ENCODE results near the gene PJA1.

PJA1 gene

DNA sequence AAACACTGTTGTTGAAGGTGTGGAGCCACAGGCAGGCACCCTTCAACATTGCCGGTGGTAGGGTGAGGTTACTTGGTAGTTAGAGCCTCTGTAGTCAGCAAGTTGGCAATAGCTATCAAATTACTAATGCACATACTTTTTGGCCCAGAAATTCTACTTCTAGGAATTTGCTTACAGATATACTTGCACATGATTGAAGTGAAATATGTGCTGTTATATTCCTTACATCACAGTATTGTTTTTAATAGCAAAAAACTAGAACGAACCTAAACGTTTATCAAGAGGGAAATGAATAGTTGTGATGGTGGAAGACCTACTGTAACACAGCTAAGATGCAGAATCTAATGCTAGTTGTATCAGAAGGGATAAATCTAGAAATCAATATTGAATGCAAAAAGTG, 7.7 kb upstream of the PJA1 start:
- DNase-seq (ENCODE audit: low read depth in 2 of 2) = no peak

DNA sequence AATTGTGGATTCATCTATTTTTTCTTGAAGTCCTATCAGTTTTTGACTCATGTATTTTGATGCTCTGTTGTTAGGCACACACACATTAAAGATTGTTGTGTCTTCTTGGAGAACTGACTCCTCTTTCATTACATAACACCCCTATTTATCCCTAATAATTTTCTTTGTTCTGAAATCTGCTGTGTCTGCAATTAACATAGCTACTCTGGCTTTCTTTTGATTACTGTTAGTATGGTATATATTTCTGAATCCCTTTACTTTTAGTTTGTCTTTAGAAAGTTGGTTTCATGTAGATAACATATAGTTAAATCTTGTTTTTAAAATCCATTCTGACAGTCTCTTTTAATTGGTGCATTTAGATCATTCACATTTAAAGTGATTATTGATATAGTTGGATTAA, 5.1 kb upstream of the PJA1 start:
- DNase-seq (ENCODE audit: low read depth in 2 of 2) = no peak

GRCh38 chrX:69163936-69164741, 1.1 kb downstream of the PJA1 start:
- DNase-seq (ENCODE audit: low read depth in 2 of 2) = peak; percentile 34 to 46

GRCh38 chrX:69162361-69162865, 2.8 kb downstream of the PJA1 start:
- no peak for DNase-seq (ENCODE audit: low read depth in 2 of 2)

DNA sequence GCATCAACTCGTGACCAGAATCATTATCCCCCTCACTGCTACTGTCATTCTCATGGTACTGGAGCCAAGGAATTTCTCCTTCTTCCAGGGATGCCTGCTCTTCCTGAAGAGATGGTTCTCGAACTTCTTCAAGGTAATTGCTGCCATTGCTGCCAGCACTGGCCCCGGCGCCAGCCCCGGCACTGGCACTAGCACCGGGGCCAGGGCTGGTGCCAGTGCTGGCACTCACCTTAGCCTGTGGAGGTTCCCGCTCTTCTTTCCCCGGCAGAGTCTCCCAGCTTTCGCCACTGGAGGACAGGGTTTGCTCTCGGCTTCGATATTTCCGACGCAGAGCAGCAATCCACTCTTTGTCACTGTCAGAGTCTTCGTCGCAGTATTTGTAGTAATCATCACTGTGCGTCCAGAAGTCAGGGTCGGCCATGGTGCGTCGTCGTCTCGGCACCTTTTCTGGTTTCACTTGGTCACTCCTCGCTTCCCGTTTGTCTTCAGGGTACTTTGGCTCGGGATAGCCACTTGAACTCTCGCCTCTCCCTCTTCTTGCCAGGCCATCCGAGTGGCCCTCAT, 3.4 kb downstream of the PJA1 start:
- no peak for DNase-seq (ENCODE audit: low read depth in 2 of 2)

DNA sequence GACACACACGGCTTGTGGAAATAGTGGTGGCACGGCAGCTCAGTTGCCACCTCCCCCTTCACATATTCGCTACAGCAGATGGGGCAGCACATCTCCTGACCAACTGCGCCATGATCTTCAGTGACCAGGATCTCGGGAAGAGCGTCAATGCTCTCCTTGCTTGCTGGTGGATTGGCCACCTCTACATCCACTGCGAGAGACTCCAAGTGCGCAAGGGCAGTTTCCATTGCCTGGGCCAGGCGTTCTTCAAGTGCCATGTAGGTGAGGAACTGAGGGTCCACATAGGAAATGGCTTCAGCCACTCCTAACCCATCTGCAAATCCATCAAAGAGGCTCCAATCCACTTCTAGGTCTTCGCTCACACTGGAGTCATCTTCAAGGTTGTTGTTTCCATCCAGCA, 3.9 kb downstream of the PJA1 start:
- DNase-seq (ENCODE audit: low read depth in 2 of 2) = no peak

GRCh38 chrX:69158166-69158980, 6.9 kb downstream of the PJA1 start:
- DNase-seq (ENCODE audit: low read depth in 2 of 2) = peak in 1 of 2 donors; percentile 8

DNA sequence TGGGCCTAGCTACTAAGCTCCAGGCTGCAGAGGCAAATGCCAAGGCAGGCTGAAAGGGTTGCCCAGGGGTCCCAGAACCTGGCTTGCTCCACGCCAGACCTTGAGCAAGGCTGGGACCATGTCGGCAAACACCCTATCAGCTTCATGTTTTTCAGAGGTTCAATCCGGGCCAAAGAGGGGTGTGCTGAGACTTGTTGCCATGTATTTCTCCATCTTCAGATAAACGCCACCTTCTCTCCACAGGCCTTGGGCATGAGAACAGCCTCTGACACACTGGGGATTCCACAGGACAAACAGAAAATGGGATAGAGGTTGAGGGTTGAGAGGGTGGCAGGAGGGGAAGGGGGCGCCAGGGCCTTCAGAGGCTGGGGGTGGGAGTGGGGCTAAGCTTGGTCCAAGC, 8.6 kb downstream of the PJA1 start:
- DNase-seq (ENCODE audit: low read depth in 2 of 2) = no peak

DNA sequence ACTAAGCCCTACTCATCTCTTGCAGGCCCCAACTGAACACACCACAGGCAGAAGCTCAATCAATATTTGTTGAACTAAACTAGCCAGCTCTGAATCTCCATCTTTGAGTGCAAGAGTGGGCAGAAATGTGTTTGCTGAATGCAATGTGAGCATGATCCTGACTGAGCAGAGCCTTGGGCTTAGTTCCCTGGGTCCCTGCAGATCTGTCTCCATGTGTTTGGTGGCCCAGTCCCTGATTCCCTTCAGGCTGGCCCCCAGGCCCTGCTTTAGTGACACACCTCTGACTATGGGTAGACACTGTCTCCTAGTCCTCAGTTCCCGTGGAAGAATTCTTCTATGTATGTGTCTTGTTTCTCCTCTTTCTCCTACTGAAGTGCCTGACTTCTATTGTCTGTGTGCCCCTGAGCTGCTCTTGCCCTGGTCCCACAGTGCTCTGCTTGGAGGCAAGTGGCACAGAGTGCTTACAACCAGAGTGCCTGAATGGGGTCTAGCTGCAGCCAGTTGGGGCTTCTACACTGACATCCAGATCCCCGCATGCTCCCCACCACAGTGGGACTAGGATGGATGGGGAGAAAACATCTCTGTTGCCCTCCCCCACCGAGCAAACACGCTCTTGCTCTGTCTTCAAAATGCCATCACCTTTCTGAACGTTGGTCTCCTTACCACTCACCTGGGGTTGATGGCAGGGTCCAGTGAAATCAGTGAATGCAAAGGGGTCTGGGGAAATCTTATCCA, 9.3 kb downstream of the PJA1 start:
- DNase-seq (ENCODE audit: low read depth in 2 of 2) = no peak

- no peak for DNase-seq (ENCODE audit: low read depth in 2 of 2)
Observed at GRCh38 chrX:69154051-69154450, 11.2 kb downstream of the PJA1 start.

DNA sequence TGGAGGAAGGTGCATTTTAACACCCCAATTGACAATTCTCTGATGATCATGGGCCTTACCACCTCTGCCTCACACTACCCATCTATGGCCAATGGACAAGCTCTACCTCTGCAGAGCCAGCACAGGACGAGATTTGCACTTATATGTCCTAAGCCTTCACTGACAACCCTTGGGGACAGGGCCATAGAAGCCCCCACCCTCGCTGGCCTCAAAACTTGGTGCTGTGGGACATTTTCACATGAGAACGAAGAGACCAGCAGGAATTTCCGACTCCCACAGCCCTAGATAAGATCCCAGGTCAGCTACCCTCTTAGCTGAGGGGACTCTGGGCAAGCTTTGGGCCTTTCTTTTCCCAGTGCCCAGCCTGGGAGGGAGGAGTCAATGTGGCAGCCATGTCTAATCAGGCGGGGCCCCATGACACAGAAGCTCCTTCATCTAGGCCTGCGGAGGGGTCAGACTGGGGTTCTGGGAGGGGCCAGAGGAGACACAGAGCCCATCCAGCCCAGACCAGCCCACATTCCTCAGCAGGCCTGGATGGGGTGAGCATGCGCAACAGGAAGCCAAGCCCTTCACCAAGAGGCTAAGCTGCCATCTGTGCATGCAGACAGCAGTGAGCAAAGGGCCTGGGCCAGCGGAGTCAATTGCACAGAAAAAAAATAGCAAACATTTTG, 12.1 kb downstream of the PJA1 start:
- no peak for DNase-seq (ENCODE audit: low read depth in 2 of 2)

GRCh38 chrX:69152417-69152841, 12.8 kb downstream of the PJA1 start:
- no peak for DNase-seq (ENCODE audit: low read depth in 2 of 2)

GRCh38 chrX:69151866-69152284, 13.4 kb downstream of the PJA1 start:
- no peak for DNase-seq (ENCODE audit: low read depth in 2 of 2)

- DNase-seq (ENCODE audit: low read depth in 2 of 2) = no peak
Observed at GRCh38 chrX:69150281-69150960, 14.8 kb downstream of the PJA1 start.

DNA sequence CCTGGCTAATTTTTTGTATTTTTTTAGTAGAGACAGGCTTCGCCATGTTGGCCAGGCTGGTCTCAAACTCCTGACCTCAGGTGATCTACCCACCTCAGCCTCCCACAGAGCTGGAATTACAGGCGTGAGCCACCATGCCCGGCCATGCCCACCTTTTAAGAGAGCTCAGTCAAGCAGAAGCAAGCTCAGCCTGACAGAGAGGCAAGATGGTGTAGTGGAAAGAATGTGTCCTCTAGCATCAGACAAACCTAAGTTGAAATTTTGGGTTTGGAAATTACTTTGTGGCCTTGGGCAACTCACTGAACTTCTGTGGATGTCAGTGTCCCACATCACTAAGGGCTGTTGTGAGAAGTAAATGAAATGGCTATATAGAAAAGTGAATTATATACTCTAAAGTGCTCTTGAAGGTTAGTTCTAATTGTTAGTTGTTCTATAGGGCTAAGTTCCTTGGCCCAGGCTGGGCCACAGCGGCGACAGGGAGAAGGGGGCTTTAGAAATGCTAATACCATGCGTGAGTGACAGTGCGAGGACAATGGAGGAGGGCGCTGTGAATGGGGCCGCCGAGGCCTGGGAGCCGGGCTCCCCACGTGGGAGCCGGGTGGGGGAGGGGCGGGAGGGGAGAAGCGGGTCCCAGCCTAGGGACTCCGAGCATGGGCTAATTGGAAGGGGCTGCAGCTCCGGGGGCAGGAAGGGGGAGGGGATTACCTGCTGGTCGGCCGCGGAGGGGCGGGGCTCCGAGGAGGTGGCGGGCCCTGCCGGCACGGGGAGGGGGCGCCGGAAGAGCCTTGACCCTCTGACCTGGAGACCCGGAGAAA, 15.6 kb downstream of the PJA1 start:
- no peak for DNase-seq (ENCODE audit: low read depth in 2 of 2)

DNA sequence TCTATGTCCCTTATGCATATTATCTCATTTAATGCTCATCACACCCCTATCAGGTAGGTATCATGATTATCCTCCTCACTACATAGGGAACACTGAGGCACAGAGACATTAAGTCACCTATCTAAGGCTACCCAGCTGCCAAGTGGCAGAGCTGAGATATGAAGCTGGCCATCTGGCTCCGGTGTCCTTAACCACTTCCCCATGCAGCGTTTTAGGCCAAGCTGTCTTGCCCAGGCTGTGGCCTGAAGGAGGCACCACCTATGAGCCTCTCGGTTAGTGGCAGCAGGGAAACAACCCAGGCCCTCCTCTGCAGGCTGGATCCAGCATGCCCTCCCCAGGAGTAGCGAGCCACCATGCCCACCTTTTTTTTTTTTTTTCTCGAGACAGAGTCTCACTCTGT, 16.3 kb downstream of the PJA1 start:
- DNase-seq (ENCODE audit: low read depth in 2 of 2) = no peak

DNA sequence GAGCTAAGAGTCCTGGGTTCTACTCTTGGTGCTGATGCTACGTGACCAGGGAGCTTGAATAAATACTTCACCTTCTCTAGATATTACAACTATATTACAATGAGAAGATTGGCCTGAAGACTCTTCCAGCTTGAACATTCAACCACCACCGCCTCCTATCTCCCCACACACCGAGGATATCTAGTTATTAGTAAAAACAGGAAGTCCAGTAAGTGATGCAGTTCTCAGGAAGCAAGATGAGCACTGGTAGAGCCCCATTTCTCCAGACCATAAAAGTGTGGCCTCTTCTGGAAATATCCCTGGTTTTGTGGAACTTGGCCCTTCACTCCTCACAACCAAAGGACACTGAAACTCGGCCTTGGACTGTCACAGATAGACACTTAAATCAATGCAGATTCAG, 18.5 kb downstream of the PJA1 start:
- no peak for DNase-seq (ENCODE audit: low read depth in 2 of 2)

DNA sequence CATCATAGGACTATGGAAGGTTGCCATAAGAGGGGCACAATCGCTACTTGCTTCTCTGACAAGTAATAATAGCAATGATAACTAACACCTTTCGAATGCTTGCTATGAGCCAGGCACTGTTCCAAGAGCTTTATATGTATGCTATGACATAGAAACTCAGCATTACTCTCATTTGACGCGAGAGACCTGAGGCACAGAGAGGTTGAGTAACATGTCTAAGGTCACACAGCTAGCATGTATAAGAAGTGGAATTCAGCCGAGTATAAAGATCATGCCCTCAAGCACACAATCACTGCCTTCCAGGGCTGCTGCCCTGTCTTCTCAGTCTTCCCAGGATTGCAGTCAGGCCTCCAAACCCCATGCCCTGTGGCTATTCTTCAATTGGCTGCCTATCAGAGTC, 19.5 kb downstream of the PJA1 start:
- no peak for DNase-seq (ENCODE audit: low read depth in 2 of 2)

DNA sequence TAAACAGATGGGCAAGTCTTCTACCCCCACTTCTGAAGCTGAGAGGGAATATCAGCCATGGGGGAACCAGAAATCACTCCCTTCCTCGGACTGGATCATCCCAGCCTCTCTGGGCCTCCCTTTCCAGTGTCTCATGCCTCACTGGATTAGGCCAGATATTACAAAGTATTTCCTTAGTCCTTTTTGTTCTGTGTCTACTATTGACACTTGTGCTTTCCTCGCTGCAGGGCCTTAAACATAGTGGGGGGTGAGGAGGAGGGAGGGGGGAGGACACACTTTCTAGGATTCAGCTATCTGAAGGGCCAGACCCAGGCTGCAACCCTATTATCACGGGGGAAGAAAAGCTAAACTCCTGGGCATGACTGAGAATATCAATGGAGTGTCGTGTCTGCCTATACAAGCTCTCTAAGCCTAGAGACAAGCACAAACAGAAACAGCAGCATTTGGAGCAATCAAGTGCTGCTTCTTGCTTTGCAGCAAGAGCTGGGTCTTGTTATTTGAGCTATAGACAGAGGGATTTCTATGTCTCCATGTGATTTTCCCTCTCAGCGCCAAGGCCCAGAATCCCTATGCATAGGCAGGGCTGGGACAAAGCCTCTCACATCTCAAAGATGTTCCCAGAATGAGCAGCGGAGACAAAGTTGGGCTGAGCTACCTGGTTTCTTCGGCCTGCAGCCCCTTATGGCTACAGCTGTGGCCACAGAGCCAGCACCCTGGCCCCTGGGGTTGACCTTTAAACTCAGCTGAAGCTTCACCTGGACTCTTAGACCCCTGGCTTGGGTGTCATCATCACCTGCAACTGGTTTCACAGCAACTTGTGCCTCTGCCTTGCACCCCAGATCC, 20.2 kb downstream of the PJA1 start:
- no peak for DNase-seq (ENCODE audit: low read depth in 2 of 2)

Measured in stimulated activated CD8-positive, alpha-beta memory T cell treated with anti-CD3 and anti-CD28 coated beads, Interleukin-7, amount 100 ng/mL, for 4 hours (primary cell).